Measurements from ENCODE around the gene SLC25A25. TPM values are rescaled to one million over a fixed set of nuclear protein-coding genes. Genes with fewer than 3 reads are reported as not detected.
A peak's percentile ranks its signal among the peaks of the same experiment; 100 is the strongest.
"Not testable (repeated sequence)": the region's sequence is repeated elsewhere in the genome, so short reads cannot be mapped to it uniquely, and the experiment has no call there.

The SLC25A25 gene
- total RNA-seq, result 9.8 and 12.3 TPM in 2 replicates

DNA sequence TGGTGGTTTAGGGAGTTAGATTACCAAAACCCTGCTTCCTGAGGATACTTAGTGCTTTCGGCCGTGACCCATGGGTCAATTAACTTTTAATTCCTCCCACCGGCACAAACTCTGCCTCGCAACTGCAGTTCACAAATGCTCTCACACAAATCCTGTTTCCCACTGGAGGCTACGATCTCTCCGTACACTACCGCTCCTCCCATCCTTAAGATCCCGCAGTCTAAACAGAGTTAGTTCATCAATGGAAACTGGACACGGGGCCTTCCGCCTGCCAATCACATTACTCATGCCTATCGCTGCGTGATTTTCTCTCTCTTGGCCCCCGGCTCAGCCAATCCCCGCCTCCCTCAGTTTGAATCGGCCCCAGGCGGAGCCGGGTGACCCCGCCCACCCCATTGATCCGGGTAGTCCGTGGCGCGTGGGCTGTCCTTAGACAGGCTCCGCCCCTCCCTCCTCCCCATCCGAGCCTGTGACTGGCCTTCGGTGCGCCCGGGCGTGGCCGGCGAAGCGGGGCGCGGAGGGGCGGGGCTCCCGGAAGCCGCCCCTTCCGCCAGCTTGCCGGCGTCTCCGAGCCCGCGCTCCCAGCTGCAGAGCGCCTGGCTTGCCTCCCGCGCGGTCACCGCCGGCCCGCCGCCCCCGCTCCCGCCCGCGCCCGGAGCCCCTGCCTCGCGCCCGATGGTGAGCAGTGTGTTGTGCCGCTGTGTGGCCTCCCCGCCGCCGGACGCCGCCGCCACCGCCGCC, at the start of gene SLC25A25:
Gene SLC25A25 (plus strand): TSS at position 588 of the 741 bp plus-strand sequence. CDS start 88 bp downstream, at position 676.
- DNase-seq (ENCODE audit: low read depth), result peak; percentile 96

DNA sequence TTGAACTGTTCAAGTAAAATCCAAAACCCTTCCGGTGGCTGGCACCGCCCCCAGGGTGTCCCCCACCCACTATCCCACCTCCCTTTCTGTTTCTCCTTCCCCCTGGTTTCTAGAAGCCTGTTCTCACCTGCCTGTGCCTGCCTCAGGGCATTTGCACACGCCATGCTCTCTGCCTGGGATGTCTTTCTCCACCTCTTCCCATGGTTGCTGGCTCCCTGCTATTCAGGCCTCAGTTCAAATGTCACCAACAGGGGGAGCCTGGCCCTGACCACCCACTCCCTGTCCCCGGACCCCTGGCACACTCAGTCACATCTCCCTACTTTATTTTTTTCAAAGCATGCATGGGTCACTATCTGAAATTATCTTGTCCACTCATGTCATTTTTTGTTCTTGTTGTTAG, 47.3 kb upstream of the SLC25A25 start:
- DNase-seq (ENCODE audit: low read depth), result no peak

DNA sequence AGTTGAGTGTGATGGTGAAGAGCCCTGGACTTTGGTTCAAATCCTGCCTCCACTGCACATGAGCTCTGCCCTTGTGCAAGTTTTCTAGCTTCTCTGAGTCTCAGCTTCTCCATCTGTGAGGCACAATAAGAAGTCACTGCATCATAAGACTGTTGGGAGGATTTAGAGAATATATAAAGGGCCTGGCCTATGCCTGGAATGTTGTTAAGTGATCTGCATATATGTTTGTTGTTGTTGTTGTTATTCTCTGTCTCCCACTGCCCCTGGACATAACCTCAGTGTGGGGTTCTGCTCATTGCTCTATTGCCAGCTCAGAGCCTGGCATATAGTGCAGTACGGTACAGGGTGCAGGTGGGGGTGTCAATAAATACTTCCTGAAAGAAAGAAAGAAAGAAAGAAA, 46.9 kb upstream of the SLC25A25 start:
- no peak for DNase-seq (ENCODE audit: low read depth)

DNA sequence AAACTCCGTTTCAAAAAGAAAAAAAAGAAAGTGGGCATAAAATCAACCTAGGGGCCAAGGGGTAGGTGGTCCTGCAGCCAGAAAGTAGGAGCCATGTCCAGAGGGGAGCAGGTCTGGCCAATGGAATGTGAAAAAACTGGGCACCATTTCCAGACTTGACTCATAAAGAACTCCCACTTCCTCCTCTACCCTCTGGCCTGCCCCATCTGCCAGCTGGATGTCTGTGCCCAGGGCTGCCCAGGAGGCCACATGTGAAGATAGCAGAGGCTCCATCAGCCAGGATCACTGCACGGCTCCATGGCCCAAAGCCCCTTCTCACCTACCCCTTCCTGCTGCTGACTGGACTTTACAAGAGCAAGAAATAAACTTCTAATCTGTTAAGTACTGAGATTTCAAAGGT, 45.1 kb upstream of the SLC25A25 start:
- DNase-seq (ENCODE audit: low read depth), result no peak

DNA sequence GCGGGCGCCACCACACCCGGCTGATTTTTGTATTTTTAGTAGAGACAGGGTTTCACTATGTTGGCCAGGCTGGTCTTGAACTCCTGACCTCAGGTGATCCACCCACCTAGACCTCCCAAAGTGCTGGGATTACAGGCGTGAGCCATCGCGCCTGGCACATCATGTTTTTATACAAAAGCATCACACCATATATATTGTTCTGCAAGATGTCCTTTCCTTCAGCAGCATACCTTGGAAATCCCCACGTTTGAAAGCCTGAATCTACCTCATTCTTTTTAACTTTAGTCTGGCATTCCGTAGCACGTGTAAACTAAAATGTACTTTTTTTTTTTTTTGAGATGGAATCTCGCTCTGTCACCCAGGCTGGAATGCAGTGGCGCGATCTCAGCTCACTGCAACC, 44.4 kb upstream of the SLC25A25 start:
- not testable (repeated sequence) for DNase-seq (ENCODE audit: low read depth)

DNA sequence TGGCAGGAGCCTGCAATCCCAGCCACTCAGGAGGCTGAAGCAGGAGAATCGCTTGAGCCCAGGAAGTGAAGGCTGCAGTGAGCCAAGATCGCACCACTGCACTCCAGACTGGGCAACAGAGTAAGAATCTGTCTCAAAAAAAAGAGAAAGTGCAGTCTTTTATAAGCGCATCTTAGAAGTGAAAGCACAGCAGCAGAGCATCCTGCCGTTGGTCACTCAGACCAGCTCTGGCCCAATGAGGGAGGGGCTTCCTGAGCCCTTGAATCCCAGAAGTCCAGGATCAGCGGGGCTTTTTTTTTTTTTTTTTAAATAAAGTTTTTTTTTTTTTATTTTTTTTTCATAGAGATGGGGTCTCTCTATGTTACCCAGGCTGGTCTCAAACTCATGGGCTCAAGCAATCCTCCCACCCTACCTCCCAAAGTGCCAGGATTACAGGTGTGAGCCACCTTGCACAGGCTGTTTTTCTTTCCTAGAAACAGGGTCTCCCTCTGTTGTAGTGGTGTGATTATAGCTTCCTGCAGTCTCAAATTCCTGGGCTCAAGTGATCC, 43.2 kb upstream of the SLC25A25 start:
- no peak for DNase-seq (ENCODE audit: low read depth)

DNA sequence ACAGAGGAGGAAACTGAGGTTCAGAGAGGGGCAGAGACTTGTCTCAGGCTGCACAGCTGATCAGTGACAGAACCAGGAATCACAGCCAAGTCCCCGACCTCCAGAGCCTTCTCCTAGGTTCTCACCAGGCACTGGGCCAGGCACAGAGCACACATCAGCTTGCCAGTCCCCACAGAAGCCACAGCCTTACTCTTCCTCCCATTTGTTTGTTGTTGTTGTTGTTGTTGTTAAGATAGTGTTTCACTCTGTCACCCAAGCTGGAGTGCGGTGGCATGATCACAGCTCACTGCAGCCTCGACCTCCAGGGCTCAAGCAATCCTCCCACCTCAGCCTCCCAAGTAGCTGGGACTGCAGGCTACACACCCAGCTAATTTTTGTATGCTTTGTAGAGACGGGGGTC, 42.3 kb upstream of the SLC25A25 start:
- DNase-seq (ENCODE audit: low read depth), result no peak

DNA sequence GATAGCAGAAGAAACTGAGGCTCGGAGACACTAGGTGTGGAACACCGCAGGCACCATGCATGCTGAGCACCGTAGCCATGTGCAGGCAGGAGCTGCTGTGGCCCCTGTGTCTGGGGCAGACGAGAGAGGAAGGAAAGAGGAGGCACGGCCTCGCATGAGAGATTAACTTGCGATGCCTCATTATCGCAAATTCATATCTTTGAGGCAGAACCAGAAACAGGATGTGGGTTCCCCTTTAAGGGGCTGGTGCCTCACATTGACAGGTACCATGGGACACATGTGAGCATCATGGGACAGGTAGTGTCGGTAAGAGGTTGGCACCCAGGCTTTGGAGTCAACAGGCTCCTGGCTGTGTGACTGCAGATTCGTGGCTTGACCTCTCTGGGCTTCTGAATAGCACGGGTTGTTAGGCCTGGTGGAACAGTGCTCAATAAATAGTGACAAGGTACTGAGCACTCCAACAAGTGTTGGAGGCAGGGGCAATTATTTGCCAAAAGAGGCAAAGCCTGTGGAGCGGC, 41.7 kb upstream of the SLC25A25 start:
- no peak for DNase-seq (ENCODE audit: low read depth)

DNA sequence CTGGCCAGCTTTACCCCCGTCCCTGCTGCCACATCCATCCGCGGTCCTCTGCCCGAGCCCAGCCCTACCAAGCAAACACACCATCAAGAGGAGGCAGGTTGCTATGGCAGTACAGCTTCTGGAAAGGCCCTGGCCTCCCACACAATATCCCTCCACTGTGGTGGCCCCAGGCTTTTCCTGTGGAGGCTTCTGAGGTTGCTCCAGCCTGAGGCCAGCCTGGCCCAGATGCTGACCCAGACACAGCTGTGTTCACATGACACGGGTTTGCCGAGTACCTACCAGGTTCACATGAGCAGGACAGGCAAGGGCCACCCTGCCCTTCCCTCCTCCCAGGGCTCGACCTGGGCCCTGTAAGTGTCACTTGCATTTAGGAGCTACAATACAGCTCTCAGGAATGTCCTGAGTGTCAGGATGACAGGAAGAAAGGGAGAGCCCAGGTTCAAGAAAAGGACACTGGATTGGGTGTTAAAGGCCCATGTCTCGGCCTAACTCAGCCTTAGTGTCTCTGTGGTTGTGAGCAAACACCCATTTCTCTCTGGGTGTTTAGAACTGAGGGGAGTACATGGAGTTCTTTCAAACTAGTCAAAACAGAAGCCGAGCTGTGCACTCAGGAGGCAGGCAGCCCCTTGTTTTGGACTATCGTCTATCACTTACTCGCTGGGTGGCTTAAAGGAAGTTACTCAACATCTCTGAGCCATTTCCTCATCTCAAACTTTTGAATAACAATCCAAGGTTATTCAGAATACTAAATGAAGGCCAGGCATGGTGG, 41.1 kb upstream of the SLC25A25 start:
- DNase-seq (ENCODE audit: low read depth), result no peak

DNA sequence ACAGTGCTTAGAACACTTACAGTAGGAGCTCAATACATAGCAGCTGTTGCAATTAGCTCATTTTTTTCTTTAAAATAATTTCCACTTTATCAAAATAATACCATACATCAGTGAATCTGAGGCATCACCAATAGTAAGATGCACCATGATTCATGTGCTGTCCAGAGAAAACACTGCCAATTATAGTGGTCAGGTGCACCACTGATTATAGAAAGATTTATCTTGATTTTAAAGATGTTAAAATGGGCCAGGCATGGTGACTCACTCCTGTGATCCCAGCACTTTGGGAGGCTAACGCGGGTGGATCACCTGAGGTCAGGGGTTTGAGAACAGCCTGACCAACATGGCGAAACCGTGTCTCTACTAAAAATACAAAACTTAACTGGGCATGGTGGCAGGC, 40.3 kb upstream of the SLC25A25 start:
- no peak for DNase-seq (ENCODE audit: low read depth)

DNA sequence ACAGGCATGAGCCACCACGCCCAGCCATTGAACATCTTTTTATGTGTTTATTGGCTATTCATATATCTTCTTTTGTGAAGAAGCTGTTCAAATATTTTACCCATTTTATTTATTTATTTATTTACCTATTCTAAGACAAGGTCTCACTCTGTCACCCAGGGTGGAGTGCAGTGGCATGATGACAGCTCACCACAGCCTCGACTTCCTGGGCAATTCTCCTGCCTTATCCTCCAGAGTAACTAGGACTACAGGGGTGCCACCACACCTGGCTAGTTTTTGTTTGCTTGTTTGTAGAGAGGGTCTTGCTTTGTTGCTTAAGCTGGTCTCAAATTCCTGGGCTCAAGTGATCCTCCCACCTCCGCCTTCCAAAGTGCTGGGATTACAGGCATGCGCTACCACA, 34.4 kb upstream of the SLC25A25 start:
- DNase-seq (ENCODE audit: low read depth), result no peak

DNA sequence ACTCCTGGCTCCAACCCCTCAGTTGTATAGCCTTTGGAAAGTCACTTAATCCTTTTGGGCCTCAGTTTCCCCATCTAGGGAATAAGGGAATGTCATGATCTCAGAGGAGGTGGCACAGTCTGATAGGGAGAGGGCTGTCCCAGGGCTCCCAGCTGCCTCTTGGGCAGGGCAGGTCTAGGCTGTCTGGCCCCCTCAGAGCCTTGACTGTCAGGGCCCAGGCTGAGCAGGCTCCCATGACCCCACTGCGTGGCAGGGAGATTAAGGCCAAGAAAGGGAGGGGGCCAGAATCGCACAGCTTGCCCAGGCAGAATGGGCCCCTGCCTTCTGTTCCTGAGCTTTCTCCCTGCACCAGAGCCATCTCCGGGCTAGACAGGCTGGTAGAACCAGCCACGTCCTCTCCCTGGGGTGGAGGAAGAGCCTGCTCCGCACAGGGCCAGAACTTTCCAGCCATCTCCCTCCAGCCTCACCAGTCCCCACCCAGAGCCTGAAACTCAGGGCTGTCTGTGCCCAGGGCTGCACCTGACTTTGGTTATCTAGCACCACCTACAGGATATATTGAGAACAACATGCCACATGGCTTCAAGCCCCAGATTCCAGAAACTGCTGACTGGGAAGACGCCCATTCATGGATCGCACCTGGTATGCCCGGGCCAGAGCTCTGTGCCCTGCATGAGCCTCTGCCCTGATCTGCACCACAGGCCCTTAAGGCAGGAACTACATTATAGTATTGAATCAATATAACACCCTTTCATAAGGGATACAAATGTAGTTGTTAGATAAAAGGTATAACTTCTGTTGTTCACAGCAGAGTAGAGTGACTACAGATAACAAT, 33.0 kb upstream of the SLC25A25 start:
- peak; percentile 81 for DNase-seq (ENCODE audit: low read depth)

DNA sequence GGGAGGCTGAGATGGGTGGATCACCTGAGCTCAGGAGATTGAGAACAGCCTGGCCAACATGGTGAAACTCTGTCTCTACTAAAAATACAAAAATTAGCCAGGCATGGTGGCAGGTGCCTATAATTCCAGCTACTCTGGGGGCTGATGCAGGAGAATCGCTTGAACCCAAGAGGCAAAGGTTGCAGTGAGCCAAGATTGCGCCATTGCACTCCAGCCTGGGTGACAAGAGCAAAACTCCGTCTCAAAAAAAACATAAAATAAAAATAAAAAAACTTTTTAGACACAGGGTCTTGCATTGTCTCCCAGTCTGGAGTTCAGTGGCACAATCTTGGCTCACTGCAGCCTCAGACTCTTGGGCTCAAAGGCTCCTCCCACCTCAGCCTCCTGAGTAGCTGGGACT, 31.5 kb upstream of the SLC25A25 start:
- not testable (repeated sequence) for DNase-seq (ENCODE audit: low read depth)

DNA sequence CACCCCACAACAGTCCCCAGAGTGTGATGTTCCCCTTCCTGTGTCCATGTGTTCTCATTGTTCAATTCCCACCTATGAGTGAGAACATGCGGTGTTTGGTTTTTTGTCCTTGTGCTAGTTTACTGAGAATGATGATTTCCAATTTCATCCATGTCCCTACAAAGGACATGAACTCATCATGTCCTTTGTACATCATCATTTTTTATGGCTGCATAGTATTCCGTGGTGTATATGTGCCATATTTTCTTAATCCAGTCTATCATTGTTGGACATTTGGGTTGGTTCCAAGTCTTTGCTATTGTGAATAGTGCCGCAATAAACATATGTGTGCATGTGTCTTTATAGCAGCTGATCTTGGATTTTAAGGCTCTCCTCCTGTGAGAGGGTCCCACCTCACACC, 27.2 kb upstream of the SLC25A25 start:
- not testable (repeated sequence) for DNase-seq (ENCODE audit: low read depth)

DNA sequence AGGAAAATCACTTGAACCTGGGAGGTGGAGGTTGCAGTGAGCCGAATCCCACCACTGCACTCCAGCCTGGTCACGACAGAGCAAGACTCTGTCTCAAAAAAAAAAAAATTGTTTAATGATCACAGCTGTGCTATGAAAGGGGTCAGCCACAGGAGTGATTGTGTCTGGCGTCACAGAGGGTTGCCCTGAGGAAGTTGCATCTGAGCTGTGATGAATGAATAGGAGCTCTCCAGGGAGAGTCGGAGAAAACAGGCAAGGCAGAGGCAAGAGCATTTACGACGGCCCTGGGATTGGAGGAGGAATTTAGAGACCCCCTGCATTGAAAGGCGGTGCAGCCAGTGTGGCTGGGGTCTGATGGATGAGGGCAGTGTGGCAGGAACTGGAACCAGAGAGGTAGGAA, 26.0 kb upstream of the SLC25A25 start:
- DNase-seq (ENCODE audit: low read depth), result no peak

DNA sequence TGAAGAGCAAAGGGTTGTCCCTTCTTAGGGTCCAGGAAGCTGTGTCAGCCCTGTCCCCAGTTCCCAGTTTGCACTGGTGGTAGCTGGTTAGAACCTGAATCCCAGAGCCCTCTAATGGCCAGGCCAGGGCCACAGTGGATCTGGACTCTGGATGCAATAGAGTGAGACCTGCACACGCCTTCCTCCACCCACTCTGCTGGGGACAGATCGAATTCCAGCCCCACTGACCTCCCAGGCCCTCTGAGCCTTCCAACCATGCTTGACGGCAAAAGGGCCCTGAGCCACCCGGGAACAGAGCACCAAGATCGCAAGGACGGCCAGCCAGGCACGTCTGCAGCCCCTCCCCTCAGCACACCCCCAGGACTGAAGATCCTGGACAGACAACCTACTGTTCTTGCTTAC, 24.6 kb upstream of the SLC25A25 start:
- peak; percentile 49 for DNase-seq (ENCODE audit: low read depth)

DNA sequence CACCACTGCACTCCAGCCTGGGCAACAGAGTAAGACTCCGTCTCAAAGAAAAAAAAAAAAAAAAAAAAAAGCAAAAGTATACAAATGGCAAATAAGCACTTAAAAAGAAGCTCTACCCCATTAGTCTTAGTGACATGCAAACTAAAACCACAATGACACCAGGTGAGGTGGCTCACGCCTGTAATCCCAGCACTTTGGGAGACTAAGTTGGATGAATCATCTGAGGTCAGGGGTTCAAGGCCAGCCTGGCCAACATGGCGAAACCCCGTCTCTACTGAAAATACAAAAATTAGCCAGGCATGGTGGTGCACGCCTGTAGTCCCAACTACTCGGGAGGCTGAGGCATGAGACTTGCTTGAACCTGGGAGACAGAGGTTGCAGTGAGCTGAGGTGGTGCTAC, 22.6 kb upstream of the SLC25A25 start:
- DNase-seq (ENCODE audit: low read depth), result not testable (repeated sequence)

DNA sequence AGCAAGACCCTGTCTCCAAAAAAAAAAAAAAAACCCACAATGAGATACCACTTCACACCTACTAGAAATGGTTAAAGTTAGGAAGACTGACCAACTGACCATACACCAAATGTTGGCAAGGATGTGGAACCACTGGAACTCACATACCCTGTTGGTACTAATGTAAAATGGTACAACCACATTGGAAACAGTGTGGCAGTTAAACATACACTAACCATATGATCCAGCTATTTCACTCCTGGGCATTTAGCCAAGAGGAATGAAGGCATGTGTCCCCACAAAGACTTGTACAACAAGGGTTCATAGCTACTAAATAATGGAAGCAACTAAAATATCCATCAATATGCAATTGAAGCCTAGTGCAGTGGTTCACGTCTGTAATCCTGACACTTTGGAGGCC, 22.2 kb upstream of the SLC25A25 start:
- DNase-seq (ENCODE audit: low read depth), result no peak

DNA sequence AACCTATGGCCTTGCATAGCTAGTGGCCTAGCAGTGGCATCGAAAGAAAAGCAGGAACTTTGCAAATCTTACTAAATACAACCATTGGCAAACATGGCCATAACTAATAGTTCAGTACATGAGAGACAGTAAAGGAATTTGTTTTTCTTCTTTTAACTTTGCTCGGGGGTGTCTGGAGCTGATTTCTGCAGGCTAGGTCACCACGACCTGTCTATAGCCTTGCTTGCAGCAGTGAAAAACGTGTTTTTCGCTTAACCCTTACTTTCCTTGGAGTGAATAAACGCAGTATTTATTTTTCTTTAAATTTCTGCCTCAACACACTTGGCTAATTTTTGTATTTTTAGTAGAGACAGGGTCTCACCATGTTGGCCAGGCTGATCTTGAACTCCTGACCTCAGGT, 20.8 kb upstream of the SLC25A25 start:
- no peak for DNase-seq (ENCODE audit: low read depth)

DNA sequence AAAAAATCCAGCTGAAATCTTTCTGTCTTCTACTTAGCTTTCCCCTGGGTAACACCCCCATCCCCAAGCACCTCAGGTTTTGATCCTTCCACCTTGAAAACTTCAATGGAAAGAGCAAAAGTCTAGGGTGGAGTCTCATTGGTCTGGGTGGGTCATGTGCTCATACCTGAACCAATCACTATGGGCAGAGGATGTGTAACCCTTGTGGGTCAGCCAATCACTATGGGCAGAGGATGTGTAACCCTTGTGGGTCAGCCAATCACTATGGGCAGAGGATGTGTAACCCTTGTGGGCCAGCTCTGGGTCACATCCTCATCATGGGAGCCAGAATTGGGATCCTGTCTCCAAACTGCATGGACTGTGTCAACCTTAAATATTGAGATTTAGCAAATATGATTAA, 19.4 kb upstream of the SLC25A25 start:
- DNase-seq (ENCODE audit: low read depth), result no peak

DNA sequence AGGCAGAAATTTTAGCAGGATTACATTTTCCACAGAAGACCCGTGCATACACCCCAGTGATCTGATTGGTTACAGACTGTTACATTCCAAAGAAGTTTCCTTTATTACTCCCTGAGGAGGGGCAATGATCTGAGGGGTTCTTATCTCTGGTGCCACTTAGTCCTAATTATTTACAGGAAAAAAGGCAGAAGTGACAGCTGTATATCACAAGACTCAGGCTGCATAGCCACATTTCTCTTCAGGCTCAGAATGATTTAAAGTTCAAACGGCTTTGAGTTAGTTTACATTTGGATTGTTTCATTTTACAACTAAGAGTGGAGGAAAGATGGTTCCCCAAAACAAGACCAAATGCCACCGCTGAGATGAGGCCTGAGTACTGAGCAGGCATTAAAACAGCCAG, 18.2 kb upstream of the SLC25A25 start:
- DNase-seq (ENCODE audit: low read depth), result no peak

Measured in renal cortical epithelial cell (primary cell).